NCI-H748 treated with DMSO at 0.1 percent for 48 hours (cell line): ENCODE results near the gene PTPA.

Experiments used
- DNase-seq: peaks from one replicate; lab custom pipeline; 2025; lab: John Stamatoyannopoulos, UW

Gene PTPA

DNA sequence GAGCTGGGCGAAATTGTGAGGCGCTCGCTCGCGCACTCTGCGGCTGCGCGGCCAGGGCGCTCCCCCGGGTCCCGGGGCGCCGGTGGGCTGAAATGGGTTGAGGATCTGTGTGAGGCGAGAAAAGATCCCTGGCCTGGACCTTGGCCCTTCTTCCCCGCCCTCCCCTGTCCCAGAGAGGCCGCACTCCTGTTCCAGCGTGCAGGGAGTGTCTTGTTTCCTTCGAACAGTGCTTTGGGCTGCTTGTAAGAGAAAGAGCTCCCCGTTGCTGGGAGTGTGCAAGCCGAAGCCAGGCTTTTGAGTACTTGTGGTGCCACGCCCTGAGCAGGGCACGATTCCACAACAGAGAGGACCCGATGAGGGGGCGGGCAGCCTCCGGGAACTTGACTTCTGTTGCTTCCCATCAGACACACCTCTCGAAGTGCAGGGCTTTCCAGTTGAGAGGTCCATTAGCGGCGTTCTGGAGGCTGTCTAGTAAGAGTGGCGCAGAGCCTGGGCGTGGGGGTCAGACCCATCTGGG is 29.8 kb upstream of the PTPA start:
- no peak for DNase-seq

DNA sequence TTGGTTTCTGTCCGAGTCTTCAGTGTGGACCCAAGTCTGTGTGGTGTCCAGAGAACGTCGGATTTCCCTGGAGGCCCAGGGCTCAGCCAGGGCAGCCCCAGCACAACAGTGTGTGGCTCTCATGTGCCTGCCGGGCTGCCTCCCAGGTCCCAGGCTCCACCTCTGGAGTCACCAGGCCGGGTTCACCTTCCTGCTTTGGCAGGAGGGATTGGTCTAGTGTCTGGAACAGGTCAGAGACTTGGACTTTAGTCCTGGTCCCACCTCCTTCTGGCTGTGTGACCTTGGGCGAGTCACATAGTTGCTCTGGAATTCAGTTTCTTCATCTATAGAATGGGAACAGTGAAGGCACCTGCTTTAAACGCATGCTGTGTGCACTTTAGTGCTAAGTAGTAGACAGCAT is 27.1 kb upstream of the PTPA start:
- no peak for DNase-seq

DNA sequence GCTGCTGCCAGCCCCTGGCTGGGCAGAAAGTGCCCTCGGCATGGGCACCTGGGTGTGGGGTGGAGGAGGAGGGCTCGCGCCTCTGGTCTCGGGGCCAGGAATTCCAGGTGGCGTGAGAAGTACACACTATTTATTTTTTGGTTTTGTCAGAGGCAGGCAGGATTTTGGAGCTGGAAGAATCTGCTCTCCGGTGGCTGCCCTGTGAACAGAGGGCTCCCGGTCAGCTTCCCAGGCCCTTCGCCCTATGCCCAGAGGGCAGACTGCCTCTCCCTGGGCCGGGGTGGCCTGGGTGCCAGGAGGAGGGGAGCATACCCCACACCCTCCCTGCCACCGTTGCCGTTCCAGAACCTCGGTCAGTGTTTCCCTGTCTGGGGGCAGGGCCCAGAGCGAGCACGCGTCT is 22.0 kb upstream of the PTPA start:
- DNase-seq: no peak

DNA sequence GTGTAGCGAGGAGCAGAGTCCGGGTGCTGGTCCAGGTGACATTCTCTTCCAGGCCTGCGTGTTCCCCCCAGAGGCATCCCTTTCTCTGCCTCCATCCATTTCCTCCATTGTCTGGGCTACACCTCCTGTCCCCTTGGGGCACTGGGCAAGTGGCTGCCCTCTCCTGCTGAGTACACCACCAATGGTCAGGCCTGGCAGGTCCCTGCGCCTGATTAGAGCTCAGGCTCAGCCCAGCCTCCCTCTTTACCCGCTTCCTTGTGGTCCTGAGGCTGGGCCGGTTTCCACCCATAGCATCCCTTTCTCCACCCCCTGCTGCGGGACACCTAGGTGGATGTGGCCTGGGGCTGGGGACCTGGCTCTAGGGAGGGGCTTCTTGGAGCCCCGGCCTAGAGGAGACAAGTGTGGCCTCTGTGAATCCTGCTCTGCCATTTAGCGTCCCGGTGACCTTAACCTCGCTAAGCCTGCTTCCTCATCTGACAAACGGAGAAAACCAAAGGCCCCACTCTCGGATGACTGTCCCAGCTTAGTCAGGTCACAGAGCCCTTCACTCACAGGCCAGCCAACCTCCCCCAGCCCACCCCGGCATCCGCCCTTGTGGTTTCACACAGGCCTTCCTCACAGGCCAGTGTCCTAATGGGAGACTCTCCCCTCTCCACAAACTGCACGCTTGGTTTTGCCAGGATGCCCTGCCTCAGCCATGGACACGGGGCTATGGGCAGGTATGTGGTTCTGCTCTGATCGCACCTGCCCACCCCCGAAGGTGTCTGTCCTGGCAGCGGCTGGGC is 17.4 kb upstream of the PTPA start:
- no peak for DNase-seq

DNA sequence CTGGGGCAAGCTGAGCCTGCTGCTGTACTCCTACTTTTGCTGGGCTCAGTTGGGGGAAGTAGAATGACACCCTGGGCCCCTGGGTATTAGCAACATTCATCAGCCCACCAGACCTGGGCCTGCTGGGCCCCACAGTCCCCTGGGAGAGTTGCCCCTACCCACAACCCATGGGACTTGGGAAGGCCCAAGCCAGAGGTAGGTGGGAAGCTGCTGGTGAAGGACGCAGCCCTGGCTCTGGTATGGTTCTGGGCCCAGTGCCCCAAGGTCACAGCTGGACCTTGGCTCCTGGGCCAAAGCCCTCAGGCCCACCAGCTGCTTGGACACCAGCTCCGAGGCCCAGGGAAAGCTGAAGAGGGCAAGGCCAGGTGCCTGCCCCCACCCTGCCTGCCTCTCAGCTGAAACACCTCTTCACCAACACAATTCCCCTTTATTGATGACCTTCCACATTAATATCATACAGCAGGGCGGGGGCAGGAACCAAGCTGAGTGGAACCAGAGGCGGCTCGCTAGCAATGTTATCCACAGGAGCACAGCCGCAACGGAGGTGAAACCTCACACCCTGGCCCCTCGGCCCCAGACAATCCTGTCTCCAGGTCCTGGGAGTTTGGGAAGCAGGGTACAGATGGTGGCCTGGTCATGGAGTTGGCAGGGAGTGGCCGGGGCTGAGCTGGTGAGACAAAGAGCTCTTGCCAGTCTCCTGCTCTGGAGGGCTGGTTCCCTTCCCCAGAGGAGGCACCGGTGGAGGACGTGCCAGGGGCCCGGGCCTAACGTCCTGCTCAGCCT is 16.6 kb upstream of the PTPA start:
- DNase-seq: no peak

DNA sequence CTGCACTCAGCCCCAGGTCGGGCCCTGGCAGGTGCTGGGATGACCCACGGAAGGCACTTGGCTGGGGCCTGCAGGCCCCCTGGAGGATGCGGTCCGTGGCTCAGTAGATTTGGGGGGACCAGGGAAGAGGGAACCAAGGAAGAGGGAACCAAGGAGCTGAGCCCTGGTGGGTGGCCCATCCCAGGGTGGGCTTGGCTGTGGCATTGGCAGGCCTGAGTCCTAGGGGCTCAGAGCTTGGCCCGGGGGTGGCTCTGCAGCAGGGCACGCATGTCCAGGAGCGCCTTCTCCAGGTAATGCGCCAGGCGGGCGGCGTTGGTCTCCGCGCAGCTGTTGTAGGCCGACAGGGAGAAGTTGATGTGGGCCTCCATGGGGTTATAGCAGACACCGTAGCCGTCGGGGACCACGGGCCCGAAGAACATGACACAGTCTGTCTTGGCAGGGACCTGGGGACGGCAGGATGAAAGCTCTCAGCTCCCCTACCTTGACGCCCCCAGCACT is 16.0 kb upstream of the PTPA start:
- no peak for DNase-seq

DNA sequence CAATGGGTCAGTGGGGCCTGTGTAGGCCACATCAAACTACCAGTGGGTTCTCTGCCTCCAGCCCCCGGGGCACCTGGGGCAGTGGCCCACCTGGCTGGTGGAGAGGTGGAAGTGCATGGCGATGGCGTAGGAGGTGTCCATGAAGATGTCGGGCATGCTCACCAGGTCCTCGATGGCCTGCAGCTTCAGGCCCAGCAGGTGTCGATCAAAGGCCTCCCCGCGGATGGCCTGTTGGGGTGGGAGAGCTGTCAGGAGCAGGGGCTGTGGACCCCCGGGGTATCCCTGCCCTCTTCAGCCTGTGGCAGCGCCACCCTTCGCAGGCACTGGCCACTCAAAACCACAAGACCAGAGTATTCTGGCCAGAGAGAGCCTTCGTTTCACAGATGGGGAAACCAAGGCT is 15.3 kb upstream of the PTPA start:
- DNase-seq: no peak

DNA sequence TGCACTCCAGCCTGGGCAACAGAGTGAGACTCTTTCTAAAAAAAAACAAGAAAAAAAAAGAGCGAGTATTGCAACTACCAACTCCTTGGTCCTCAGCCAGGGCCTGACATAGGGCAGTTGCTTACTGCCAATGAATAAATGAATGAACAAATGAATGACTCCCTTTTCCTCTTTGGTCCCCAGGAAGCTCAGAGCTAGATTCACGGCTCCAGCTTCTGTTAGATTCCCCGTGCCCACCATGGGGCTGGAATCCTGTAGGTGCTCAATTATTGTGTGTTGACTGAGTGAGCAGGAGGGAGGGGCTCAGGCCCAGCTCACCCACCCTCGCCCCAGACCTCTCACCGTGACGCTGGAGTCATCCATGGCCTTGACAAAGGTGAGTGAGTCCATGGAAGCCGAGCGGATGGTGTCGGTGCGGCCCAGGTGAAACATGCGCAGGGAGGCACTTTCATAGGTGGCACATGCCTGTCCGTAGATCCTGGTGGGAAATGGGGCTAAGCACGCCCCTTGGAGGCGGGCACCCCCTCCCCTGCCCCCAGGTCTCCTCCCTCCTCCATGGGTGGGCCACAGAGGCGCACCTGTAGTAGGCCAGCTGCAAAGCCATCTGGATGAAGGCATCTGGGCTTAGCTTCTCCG is 13.4 kb upstream of the PTPA start:
- no peak for DNase-seq

DNA sequence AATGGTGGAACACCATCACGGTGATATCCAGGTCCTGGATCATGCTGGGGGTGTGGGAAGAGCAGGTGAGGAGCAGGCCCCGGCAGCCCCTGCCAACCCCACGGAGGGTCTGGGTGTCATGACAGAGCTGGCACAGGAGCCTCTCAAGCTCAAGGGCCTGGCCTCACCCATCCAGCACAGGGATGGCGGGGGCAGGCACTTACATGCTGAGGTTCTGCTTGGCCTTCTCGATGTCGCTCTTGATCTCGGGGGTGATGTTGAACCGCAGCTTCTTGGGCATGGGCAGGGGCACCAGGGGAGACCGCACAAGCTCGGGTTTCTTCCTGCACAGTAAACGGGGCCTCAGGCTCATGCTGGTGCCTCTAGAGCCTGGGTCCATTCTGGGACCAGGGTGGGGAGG is 12.9 kb upstream of the PTPA start:
- no peak for DNase-seq

DNA sequence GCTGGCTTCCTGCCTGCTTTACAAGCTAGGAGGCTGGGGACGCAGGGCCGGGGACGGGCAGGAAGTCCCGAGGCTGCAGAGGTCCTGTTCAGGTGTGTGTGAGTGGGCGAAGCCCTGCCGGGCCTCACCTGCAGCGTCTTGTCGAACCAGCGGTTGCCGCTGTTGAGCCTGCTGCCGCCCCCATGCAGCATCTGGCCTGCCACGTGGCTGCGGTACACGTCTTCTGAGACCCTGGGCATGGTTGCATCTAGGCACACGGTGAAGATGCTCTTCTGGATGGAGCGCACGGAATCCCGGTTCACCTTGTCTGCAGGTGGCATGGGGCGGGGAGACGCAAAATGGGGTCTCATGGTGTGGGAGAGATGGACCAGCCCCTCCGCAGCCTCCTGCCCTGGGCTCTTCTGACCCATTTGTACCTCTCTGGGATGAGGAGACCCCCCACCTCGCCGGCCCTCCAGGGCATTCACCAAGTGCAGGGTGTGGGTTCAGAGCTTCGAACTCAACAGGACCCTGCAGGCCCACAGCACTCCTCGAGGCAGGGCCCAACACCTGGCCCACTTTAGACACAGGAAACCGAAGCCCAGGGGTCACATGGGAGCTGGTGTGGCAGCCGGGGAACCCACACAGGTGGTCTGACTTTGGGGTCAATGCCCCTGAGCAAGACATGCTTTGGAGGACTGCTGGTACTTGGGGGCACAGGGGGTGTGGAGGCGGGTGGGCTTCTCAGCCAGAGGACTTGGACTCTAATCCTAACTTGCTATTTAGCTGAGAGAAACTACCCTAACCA is 10.6 kb upstream of the PTPA start:
- no peak for DNase-seq

DNA sequence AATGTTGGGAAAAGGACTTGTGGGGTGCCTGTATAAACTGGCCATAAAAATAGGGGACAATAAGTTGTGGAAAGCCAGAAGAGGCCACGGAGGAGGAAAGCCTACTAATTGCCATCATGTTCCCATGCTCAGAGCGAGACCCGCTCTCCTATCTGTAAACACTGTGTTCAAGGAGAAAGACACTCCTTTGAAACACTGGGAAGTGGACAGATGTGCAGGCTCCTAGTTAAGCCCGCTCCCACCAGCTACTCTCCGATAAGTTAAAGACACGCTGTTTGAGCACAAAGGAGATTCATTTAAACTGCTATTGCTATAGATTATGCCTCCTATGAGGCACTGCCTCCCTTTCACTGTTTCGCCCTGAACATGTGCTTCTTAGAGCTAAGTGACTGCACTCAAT is 9.9 kb upstream of the PTPA start:
- no peak for DNase-seq

DNA sequence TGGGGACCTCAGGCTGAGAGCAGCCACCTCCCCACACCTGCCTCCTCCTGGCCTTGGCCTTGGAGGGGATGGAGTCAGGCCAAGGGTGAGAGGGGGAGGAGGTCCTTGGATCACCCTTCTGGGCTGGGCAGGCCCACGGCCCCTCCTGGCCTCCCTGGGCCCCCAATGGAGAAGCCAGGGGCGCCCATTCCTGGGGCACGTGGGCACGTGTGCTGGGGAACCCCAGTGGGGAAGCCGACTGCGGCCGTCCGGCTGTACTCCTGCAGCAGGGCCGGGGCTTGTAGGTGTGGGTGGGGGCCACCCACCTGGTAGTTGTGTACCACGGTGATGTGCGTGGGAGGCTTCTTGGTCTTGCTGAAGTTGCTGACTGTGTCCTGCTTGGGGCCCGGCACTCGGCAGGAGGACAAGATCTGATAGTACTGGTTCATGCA is 9.1 kb upstream of the PTPA start:
- DNase-seq: no peak

DNA sequence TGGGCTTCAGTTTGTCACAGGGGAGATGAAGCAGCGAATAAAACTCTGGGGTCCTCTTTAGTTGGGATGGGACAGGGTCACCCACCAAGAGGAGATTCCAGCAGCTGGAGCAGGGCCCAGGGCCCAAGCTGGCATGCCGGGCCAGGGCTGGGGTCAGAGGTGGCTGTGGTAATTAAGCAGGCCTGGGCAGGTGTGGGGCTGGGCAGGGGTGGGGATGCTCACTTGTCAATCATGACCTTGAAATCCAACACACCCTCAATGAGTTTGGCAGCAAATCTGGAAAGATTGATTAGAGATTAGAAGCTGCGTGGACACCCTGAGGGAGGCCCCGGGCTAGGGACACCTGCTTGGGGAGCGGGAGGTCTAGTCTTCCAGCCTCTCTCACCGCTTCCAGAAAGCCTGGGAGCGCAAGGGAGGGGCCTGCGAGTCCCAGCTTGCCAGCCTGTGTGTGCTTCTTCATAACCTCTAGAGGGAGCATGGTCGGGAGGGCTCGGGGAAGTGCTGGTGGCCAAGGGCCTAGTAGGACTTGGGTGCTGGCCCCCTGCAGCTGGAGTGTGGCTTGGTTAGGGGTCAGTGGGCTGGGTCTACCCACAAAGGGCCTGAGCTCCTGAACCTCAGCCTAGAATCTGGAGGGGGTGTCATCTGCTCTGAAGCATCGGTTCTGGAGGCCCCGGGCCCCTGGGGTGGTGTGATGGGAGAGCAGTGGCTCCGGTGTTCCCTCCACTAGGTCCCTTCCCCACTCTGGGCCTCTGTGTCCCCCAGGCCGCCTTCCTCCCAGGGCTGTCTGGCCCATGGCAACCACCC is 8.2 kb upstream of the PTPA start:
- DNase-seq: peak; percentile 25

DNA sequence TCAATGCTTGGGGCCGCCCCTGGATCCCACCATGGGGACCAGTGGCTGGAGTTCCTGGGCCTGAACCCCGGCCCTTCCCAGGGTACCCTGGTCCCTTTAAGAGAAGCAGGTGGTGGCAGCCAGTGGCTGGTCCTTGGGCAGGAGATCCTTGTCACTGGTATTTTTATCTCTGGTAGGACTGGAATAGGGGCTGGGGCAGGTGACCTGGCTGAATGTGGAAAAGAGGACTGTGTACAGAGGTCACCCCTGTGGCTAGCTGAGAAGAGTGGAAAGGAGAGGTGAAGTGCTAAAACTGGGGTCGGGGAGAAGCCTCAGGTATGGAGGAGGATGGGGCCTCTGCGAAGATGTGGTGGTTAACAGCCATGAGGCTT is 7.6 kb upstream of the PTPA start:
- DNase-seq: no peak

DNA sequence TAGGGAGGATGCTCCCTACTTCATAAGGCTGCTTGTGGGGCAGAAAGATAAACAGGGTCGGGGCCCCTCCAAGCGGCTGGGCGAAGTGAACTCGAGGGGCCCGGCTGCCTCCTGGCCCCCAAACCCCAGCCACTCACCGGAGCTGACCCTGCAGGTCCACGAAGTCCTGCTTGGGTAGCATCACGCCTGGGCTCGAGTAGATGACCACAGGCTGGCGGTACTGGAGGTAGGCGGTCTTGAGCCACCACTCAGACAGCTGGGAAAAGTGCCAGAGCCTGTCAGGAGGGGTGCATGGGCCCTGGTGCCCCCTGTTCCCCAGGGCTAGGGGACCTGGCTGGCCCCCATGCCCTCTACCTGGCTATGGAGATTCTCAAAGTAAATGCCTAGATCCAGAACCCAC is 7.2 kb upstream of the PTPA start:
- no peak for DNase-seq

DNA sequence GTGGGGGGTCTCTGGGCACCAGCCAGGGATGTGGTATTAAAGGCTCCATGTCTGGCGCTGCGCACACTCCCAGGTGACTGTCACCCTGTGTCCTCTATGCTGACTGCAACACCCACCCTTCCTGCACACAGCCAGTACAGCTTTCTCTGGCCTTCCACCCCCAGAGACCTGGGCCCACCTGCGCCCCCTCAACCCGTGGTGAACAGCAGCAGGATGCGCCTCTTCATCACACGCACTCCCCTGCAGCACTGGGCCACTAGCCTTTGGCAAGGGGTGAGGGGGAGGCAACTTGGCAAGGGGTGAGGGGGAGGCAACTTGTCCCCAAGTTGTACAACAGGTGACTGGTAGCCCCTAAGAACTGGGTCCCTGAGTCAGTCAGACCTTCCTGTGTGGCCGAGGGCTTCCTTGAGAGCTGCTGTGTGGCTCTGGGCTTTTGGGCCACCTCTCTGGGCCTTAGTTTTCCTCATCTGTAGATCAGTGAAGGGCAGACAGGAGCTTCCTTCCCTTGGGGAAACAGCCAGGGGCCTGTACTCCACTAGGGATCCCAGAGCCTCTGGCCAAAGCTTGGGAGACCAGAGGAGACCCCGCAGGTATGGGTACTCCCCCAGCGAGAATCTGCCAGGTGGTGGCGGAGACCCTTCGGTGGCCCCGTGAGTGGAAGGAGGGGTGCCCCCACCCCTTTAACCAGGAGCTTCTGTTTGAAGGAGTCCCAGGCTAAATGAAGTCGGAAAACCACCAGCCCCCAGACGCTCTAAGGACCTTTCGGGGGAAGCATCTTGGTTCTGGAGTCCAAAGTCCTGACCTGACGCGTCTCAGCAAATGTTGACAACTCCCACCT is 5.1 kb upstream of the PTPA start:
- DNase-seq: no peak

DNA sequence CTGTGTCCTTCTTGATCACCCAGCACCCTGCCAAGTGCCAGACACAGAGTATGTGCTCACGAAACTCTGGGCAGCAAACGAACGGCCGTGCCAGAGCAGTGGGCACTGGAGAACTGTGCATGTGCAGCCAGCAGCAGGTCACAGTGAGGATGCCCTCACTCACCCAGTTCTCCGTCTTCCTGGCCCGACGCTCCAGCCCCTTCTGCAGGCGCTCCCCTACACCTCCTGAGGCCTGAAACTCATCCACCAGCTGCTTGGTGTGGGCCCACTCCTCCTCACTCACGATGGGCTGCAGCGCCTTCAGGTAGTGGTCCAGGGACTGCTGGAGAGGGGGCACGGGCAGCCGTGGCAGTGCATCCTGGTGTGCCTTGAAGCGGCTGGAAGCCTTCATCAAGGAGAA is 3.6 kb upstream of the PTPA start:
- no peak for DNase-seq

DNA sequence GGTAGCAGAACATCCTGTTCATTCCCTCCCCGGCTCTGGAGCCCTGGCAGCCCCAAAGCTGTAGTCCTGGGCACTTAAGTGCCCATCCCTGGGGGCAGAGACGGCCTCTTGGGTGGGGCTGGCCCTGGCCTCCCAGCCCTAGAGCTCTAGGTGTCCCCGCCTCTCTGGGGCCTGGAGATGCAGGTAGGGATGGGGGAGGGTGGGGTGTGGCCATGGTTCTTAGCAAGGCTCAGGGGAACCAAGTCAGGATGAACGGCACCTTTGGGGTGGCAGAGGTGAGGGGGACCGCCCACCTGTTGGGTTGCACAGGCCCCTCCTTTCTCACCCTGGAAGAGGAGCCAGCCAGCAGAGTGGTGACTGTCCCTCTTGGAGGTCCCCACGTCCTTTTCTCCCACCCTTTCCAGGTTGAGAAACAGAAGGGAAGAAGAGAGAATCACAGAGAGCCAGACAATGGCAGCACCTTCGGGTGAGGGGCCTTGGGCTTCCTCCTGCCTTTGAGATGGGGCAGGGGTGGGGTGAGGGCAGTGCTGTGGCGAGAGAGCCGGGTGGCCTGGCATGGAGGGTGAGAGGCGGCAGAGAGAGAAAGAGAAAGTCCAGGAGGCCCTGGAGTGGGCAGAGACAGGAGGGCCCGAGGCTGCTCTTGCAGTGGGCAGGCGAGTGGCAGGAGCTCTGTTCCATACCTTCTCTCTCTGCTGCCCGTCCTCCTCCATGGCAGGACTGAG is 3.0 kb upstream of the PTPA start:
- DNase-seq: no peak

DNA sequence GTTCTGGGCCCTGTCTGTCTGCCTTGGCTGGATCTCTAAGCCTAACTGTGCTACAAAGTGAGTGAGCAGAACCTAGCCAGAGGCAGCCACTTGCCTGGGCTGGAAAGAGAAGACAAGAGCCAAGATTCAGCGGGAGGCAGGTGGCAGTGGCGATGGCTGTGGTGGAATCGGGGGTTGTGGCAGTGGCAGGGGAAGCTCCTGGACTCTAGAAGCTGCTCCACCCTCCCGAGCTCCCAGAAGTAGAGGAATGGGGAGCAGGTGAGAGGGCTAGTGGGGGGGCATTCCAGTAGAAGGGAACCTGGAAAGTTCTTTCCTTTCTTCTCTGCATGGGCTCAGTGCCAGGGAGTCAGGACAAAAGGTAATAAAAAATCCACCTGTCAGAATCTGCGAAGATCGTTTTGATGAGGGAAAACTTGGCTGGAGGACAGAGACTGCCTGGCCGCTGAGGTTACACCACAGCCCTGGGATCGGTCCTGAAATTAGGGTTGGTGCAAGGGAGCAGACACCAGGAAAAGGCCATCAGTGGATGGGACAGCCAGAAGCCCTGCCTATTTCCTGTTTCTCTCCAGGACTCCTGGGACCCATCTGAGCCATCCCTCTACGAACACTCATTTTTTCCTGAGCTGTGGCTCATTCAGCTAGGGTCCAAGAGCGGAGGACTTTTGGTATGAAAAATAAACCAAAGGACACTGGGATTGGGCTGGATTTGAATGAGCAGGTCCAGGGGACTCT is 2.2 kb upstream of the PTPA start:
- DNase-seq: no peak
